NCI-H146 treated with DMSO at 0.1 percent for 48 hours (cell line): ENCODE results near the gene TMED8.

Experiments
- DNase-seq: peaks from one replicate; lab custom pipeline; 2025; ENCODE audit not compliant: unreplicated experiment; lab: John Stamatoyannopoulos, UW

TMED8 gene

GRCh38 chr14:77301103-77301502, 75.8 kb downstream of the TMED8 start:
- DNase-seq, result no peak

GRCh38 chr14:77299771-77300170, 77.1 kb downstream of the TMED8 start:
- DNase-seq, result no peak

- DNase-seq, result no peak
Measured at GRCh38 chr14:77296906-77297305, 80.0 kb downstream of the TMED8 start.

- no peak for DNase-seq
Measured at GRCh38 chr14:77296155-77296554, 80.7 kb downstream of the TMED8 start.

GRCh38 chr14:77290705-77291104, 86.2 kb downstream of the TMED8 start:
- no peak for DNase-seq

GRCh38 chr14:77286576-77286975, 90.3 kb downstream of the TMED8 start:
- DNase-seq, result no peak
